ENCODE measurements around the gene INPP5D.

- TF ChIP-seq CTCF (IDR thresholded peaks at IDR 0.05) = no peak
- TF ChIP-seq POLR2A (IDR thresholded peaks at IDR 0.05) = no peak
- no peak for TF ChIP-seq POLR2AphosphoS5 (IDR thresholded peaks at IDR 0.05)
Observed at GRCh38 chr2:233021771-233022170, 38.4 kb upstream of the INPP5D start.

Measured in stomach (tissue), 4 donors.